ENCODE data around the gene OR52E4.

Gene OR52E4

GRCh38 chr11:5847711-5848110 lies 32.7 kb upstream of the OR52E4 start:
- no peak overlapping the region for H3K27ac Mint-ChIP-seq
- no peak for TF ChIP-seq CTCF (IDR thresholded peaks at IDR 0.05)
- H3K4me3 Mint-ChIP-seq, result no peak overlapping the region
- DNase-seq, result no peak
- no peaks in the 10 kb centered on the region for H3K36me3 Mint-ChIP-seq (ENCODE audit: low read depth)
- peaks cover 5% of the 10 kb centered on the region for H3K9me3 Mint-ChIP-seq
- H3K27me3 Mint-ChIP-seq (ENCODE audit: low read depth, poor library complexity), result no peaks in the 10 kb centered on the region
- H3K4me1 Mint-ChIP-seq, result no peaks in the 10 kb centered on the region

- Mint-ChIP-seq H3K9me3 (peaks cover 16% of the 10 kb centered on the region), H3K27me3 (ENCODE audit: low read depth, poor library complexity) (no peaks in the 10 kb centered on the region), H3K4me1 (no peaks in the 10 kb centered on the region), H3K4me3 (no peak overlapping the region), H3K27ac (no peak overlapping the region), H3K36me3 (ENCODE audit: low read depth) (no peaks in the 10 kb centered on the region)
- DNase-seq, result no peak
- TF ChIP-seq CTCF (IDR thresholded peaks at IDR 0.05), result no peak
These were observed 29.4 kb upstream of the OR52E4 start for GRCh38 chr11:5851002-5851401.

- TF ChIP-seq CTCF (IDR thresholded peaks at IDR 0.05), result no peak
- Mint-ChIP-seq H3K27me3 (ENCODE audit: low read depth, poor library complexity) (peaks cover 11% of the 10 kb centered on the region), H3K4me3 (no peak within 1 kb of the TSS), H3K4me1 (no peaks in the 10 kb centered on the region), H3K36me3 (ENCODE audit: low read depth) (no peaks in the 10 kb centered on the region), H3K9me3 (peaks cover 12% of the 10 kb centered on the region), H3K27ac (no peak within 1 kb of the TSS)
- no peak for DNase-seq
These were observed 22.8 kb upstream of the OR52E4 start, which contains the start of gene OR52E8 for GRCh38 chr11:5857590-5857989. Gene OR52E8, minus strand, starts transcription at chr11:5857690. Its CDS starts 0 bp downstream, at chr11:5857690.

- H3K4me1 Mint-ChIP-seq, result no peaks in the 10 kb centered on the region
- DNase-seq, result no peak
- no peaks in the 10 kb centered on the region for H3K27me3 Mint-ChIP-seq (ENCODE audit: low read depth, poor library complexity)
- H3K27ac Mint-ChIP-seq, result no peak overlapping the region
- no peaks in the 10 kb centered on the region for H3K36me3 Mint-ChIP-seq (ENCODE audit: low read depth)
- TF ChIP-seq CTCF (IDR thresholded peaks at IDR 0.05), result no peak
- H3K4me3 Mint-ChIP-seq, result no peak overlapping the region
- peaks cover 21% of the 10 kb centered on the region for H3K9me3 Mint-ChIP-seq
These were observed 14.6 kb upstream of the OR52E4 start for GRCh38 chr11:5865826-5866225.

GRCh38 chr11:5878564-5878963 lies 1.9 kb upstream of the OR52E4 start:
- DNase-seq, result no peak
- no peak overlapping the region for H3K4me3 Mint-ChIP-seq
- no peaks in the 10 kb centered on the region for H3K4me1 Mint-ChIP-seq
- H3K9me3 Mint-ChIP-seq, result peaks cover 4% of the 10 kb centered on the region
- peaks cover 18% of the 10 kb centered on the region for H3K27me3 Mint-ChIP-seq (ENCODE audit: low read depth, poor library complexity)
- no peak for TF ChIP-seq CTCF (IDR thresholded peaks at IDR 0.05)
- H3K27ac Mint-ChIP-seq, result no peak overlapping the region
- no peaks in the 10 kb centered on the region for H3K36me3 Mint-ChIP-seq (ENCODE audit: low read depth)

- H3K27ac Mint-ChIP-seq, result no peak overlapping the region
- H3K27me3 Mint-ChIP-seq (ENCODE audit: low read depth, poor library complexity), result peaks cover 10% of the 10 kb centered on the region
- DNase-seq, result no peak
- H3K4me1 Mint-ChIP-seq, result no peaks in the 10 kb centered on the region
- TF ChIP-seq CTCF (IDR thresholded peaks at IDR 0.05), result no peak
- no peak overlapping the region for H3K4me3 Mint-ChIP-seq
- H3K9me3 Mint-ChIP-seq, result no peaks in the 10 kb centered on the region
- no peaks in the 10 kb centered on the region for H3K36me3 Mint-ChIP-seq (ENCODE audit: low read depth)
These were observed 1.3 kb downstream of the OR52E4 start for GRCh38 chr11:5881756-5882155.

Data from nephron progenitor cell (in vitro differentiated cells).